Type B pancreatic cell (in vitro differentiated cells): ENCODE results near the gene NHSL1. TPM values are rescaled to one million over a fixed set of nuclear protein-coding genes. Genes with fewer than 3 reads are reported as not detected.

Source experiments
- DNase-seq: peaks from one replicate; pipeline ENCODE4 v3.0.0; 2021; ENCODE audit warnings: mixed read lengths; ENCODE audit not compliant: unreplicated experiment; ENCODE audit errors: extremely low spot score
- H3K27ac Mint-ChIP-seq: 2 replicates; pipeline ENCODE4 v1.8.0; 2021; ENCODE audit warnings: mild to moderate bottlenecking, mixed read lengths
- H3K27me3 Mint-ChIP-seq: 2 replicates; pipeline ENCODE4 v1.8.0; 2021; ENCODE audit warnings: mixed read lengths
- H3K36me3 Mint-ChIP-seq: 2 replicates; pipeline ENCODE4 v1.8.0; 2021; ENCODE audit warnings: mixed read lengths
- H3K4me1 Mint-ChIP-seq: one replicate; pipeline ENCODE4 v1.8.0; 2021; ENCODE audit warnings: mixed read lengths; ENCODE audit not compliant: unreplicated experiment
- H3K4me3 Mint-ChIP-seq: 2 replicates; pipeline ENCODE4 v1.8.0; 2021; ENCODE audit warnings: mild to moderate bottlenecking, mixed read lengths
- H3K9me3 Mint-ChIP-seq: 2 replicates; pipeline ENCODE4 v1.8.0; 2021; ENCODE audit warnings: mixed read lengths
- total RNA-seq: library from RNA; stranded (reverse); gene quantifications from 2 replicates; pipeline ENCODE4 v1.2.1, GENCODE V29; 2021; ENCODE audit warnings: low replicate concordance
- TF ChIP-seq, protein P1 (sequence below): fragments of 200-600 bp; sonication (generic); conservative IDR thresholded peaks from 2 replicates; pipeline ENCODE4 v1.5.0; 2021; ENCODE audit warnings: antibody characterized with exemption, mild to moderate bottlenecking

NHSL1 gene
- total RNA-seq, 1 donor from 2014 or later: 29.7 TPM

DNA sequence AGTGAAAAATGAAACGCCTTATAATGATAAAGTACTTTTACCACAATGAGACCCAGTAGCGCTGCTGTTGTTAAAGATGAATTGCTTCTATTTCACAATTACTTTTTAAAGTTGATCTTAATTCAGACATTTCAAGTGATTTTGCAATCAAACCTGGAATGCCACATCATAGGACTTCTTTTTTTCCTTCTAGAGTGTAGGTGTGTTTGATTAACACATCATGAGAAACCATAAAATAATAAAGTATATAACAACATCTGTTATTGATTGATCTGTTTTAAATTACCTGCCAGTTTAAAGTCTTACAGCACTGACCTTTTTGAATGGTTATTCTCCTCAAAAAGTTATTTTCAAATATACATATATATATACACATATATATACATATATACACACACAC is 56.6 kb downstream of the NHSL1 start:
- no peaks in the 10 kb centered on the region for H3K9me3 Mint-ChIP-seq
- H3K36me3 Mint-ChIP-seq: peaks cover 24% of the 10 kb centered on the region
- no peak overlapping the region for H3K27ac Mint-ChIP-seq
- DNase-seq: no peak
- H3K4me3 Mint-ChIP-seq: no peak overlapping the region
- TF ChIP-seq, protein P1, sequence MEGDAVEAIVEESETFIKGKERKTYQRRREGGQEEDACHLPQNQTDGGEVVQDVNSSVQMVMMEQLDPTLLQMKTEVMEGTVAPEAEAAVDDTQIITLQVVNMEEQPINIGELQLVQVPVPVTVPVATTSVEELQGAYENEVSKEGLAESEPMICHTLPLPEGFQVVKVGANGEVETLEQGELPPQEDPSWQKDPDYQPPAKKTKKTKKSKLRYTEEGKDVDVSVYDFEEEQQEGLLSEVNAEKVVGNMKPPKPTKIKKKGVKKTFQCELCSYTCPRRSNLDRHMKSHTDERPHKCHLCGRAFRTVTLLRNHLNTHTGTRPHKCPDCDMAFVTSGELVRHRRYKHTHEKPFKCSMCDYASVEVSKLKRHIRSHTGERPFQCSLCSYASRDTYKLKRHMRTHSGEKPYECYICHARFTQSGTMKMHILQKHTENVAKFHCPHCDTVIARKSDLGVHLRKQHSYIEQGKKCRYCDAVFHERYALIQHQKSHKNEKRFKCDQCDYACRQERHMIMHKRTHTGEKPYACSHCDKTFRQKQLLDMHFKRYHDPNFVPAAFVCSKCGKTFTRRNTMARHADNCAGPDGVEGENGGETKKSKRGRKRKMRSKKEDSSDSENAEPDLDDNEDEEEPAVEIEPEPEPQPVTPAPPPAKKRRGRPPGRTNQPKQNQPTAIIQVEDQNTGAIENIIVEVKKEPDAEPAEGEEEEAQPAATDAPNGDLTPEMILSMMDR: no peak
- no peaks in the 10 kb centered on the region for H3K27me3 Mint-ChIP-seq
- H3K4me1 Mint-ChIP-seq: no peaks in the 10 kb centered on the region

- TF ChIP-seq, protein P1: no peak
- H3K4me3 Mint-ChIP-seq: no peak overlapping the region
- peaks cover 24% of the 10 kb centered on the region for H3K36me3 Mint-ChIP-seq
- no peak overlapping the region for H3K27ac Mint-ChIP-seq
- no peaks in the 10 kb centered on the region for H3K4me1 Mint-ChIP-seq
- H3K9me3 Mint-ChIP-seq: no peaks in the 10 kb centered on the region
- no peaks in the 10 kb centered on the region for H3K27me3 Mint-ChIP-seq
- DNase-seq: no peak
Observed at GRCh38 chr6:138441965-138442364, 57.3 kb downstream of the NHSL1 start.

DNA sequence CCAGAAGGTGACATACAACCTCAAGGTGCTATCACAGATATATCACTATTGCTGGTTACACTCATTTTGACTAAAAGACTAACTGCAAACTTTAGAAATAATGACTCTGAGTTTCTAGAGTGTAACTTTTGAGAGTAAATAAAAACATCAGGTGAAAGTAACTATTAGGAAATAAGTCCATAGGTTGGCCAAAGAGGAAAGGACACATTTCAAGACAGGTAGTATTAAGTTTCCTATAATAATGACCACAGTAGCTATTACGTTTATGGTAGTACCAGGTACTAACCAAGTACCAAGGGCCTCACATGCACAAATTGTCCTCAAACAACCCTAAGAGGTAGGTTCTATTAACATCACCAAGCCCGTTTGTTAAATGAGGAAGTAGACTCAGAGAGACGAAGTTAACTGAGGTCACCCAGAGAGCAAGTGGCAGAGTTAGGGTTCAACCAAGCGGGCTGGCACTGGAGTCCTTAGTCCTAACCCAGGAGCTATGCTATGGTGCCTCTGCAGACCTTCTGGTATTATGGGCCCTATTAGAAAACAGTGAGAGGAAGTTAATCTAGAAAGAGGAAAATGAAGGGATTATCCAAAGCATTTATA is 58.4 kb downstream of the NHSL1 start:
- TF ChIP-seq, protein P1: no peak
- no peaks in the 10 kb centered on the region for H3K4me1 Mint-ChIP-seq
- no peaks in the 10 kb centered on the region for H3K9me3 Mint-ChIP-seq
- peaks cover 24% of the 10 kb centered on the region for H3K36me3 Mint-ChIP-seq
- no peak overlapping the region for H3K4me3 Mint-ChIP-seq
- no peaks in the 10 kb centered on the region for H3K27me3 Mint-ChIP-seq
- DNase-seq: no peak
- no peak overlapping the region for H3K27ac Mint-ChIP-seq

DNA sequence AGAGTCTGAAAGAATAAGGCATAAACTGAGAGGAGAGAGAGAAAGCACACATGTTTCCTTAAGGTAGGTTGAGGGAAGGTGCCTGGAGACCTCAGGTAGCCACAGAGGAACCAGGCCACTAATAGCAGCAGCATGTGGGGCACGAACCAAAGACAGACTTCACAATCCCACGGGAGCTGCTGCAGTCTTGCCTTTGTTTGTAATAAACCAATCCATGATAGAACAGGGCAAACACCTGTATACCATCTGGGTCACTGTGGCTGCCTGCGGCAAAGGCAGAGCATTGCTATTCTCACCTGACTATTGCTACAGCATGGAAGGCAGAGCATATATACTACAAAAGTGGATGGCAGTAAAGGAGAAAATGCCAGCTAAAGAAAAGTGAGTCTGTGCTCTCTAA is 59.0 kb downstream of the NHSL1 start:
- DNase-seq: no peak
- Mint-ChIP-seq H3K27ac (no peak overlapping the region), H3K9me3 (no peaks in the 10 kb centered on the region), H3K36me3 (peaks cover 25% of the 10 kb centered on the region), H3K4me1 (no peaks in the 10 kb centered on the region), H3K27me3 (no peaks in the 10 kb centered on the region), H3K4me3 (no peak overlapping the region)
- TF ChIP-seq, protein P1: no peak

- no peaks in the 10 kb centered on the region for H3K4me1 Mint-ChIP-seq
- H3K4me3 Mint-ChIP-seq: no peak overlapping the region
- DNase-seq: no peak
- TF ChIP-seq, protein P1: no peak
- no peaks in the 10 kb centered on the region for H3K9me3 Mint-ChIP-seq
- H3K27me3 Mint-ChIP-seq: no peaks in the 10 kb centered on the region
- peaks cover 25% of the 10 kb centered on the region for H3K36me3 Mint-ChIP-seq
- no peak overlapping the region for H3K27ac Mint-ChIP-seq
Observed at GRCh38 chr6:138439546-138439945, 59.7 kb downstream of the NHSL1 start.

DNA sequence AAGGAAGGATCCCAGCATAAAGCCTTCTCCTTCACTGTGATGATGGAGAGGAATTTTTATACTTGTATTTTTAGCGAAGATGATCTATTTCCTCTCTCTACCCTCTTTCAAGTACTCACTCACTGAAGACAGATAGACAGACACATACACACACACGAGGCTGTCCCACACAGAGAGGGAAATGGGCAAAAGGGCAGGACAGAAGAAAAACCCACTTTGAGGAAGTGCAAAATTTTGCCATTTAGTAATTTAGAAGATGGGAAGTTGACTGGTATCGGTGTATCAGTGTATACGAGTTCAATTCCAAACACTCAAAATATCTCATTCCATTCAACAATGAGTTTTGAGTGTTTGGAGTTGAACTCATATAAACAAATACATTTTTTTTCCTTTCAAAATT is 64.4 kb downstream of the NHSL1 start:
- H3K4me1 Mint-ChIP-seq: no peaks in the 10 kb centered on the region
- H3K36me3 Mint-ChIP-seq: peaks cover 6% of the 10 kb centered on the region
- no peaks in the 10 kb centered on the region for H3K27me3 Mint-ChIP-seq
- TF ChIP-seq, protein P1: no peak
- H3K9me3 Mint-ChIP-seq: no peaks in the 10 kb centered on the region
- no peak overlapping the region for H3K4me3 Mint-ChIP-seq
- no peak overlapping the region for H3K27ac Mint-ChIP-seq
- no peak for DNase-seq
